K562 (cell line): ENCODE measurements around the gene SCARF1. TPM values are rescaled to one million over a fixed set of nuclear protein-coding genes. Genes with fewer than 3 reads are reported as not detected.

Source experiments
- ATAC-seq: fragments of 200-7000 bp; cut with Tn5 transposase; 3 replicates; pipeline ENCODE4 v1.9.1; 2020; ENCODE audit warnings: moderate library complexity
- BruUV-seq: library from RNA; stranded (reverse); fragments of 400-500 nt; replicated peaks from 2 replicates; lab custom pipeline; 2021; lab: Mats Ljungman, UMichigan
- CTCF ChIA-PET: fragments of 300-600 bp; formaldehyde crosslinking; extraction: SDS; loops from one replicate; lab custom pipeline; 2021; ENCODE audit warnings: low intra/inter-chr PET ratio; lab: Yijun Ruan, JAX
- POLR2A ChIA-PET: fragments of 300-600, 350-650 bp; sonication (Branson Sonifier 250); formaldehyde crosslinking; extraction: SDS; loops from one replicate; lab custom pipeline; 2021; ENCODE audit warnings: antibody characterized with exemption, inconsistent platforms; lab: Yijun Ruan, JAX
- DNase-seq, 4 experiments: peaks; one replicate each; pipeline versions ENCODE4 v3.0.0 to v3.0.0-alpha.2; 2011 to 2018; ENCODE audit warnings: low spot score in 3 of 4, mixed read lengths in 3 of 4; ENCODE audit errors: extremely low read depth in 1 of 4
- FAIRE-seq: peaks from 2 replicates; lab custom pipeline; 2011; peaks lifted over from hg19 to GRCh38; lab: Jason Lieb, UNC
- H2AFZ ChIP-seq: 2 replicates; pipeline ENCODE4 v1.6.0; 2011; ENCODE audit warnings: low read depth, low read length, control low read depth, inconsistent platforms
- H3K27ac ChIP-seq: fragments of 200-600 bp; 3 replicates; pipeline ENCODE4 v1.8.0; 2011; ENCODE audit warnings: low read depth, mild to moderate bottlenecking, control low read depth, inconsistent platforms, low read length, moderate library complexity, mixed read lengths; ENCODE audit errors: extremely low read depth
- H3K27me3 ChIP-seq, 2 experiments: fragments of 300-600 bp in 1 of 2; 2 replicates in 1 of 2; 3 replicates in 1 of 2; pipeline versions ENCODE4 v1.6.0 to v1.8.0; 2011; ENCODE audit warnings: inconsistent platforms in 2 of 2, low read length in 2 of 2, mild to moderate bottlenecking in 1 of 2, mixed read lengths in 1 of 2, moderate library complexity in 1 of 2; ENCODE audit not compliant: control insufficient read depth in 2 of 2, insufficient read depth in 2 of 2
- H3K36me3 ChIP-seq: fragments of 300-600 bp; 3 replicates; pipeline ENCODE4 v1.8.0; 2011; ENCODE audit warnings: mild to moderate bottlenecking, low read length, inconsistent platforms; ENCODE audit not compliant: control insufficient read depth, insufficient read depth
- H3K4me1 ChIP-seq, 2 experiments: fragments of 200-600 bp in 1 of 2; replicated peaks in 1 of 2; 2 replicates in 1 of 2; 3 replicates in 1 of 2; pipeline versions ENCODE4 v1.5.1 to v1.8.0; 2011; ENCODE audit warnings: inconsistent platforms in 2 of 2, low read length in 2 of 2, mild to moderate bottlenecking in 1 of 2, mixed read lengths in 1 of 2, moderate library complexity in 1 of 2; ENCODE audit not compliant: control insufficient read depth in 2 of 2, insufficient read depth in 2 of 2
- H3K4me2 ChIP-seq: 2 replicates; pipeline ENCODE4 v1.6.1; 2011; ENCODE audit warnings: low read length, control low read depth, inconsistent platforms, mixed read lengths; ENCODE audit not compliant: insufficient read depth
- H3K4me3 ChIP-seq: fragments of 200-600 bp; sonication (generic), shearing (Covaris generic); 2 replicates; pipeline ENCODE4 v1.5.1; 2016; ENCODE audit warnings: control low read depth, inconsistent platforms
- H3K79me2 ChIP-seq: fragments of 200-600 bp; 3 replicates; pipeline ENCODE4 v1.8.0; 2011; ENCODE audit warnings: low read length, inconsistent platforms; ENCODE audit not compliant: control insufficient read depth, insufficient read depth
- H3K9ac ChIP-seq, 2 experiments: 2 replicates each; pipeline versions ENCODE4 v1.6.0 to v1.6.1; 2011; ENCODE audit warnings: low read depth in 2 of 2, low read length in 2 of 2, control low read depth in 1 of 2, inconsistent platforms in 1 of 2, mild to moderate bottlenecking in 1 of 2, mixed read lengths in 1 of 2; ENCODE audit not compliant: insufficient read depth in 1 of 2
- H3K9me1 ChIP-seq: one replicate; pipeline ENCODE4 v1.6.0; 2011; ENCODE audit warnings: inconsistent platforms, mild to moderate bottlenecking, low read length, moderate library complexity; ENCODE audit not compliant: control insufficient read depth, insufficient read depth
- H3K9me3 ChIP-seq: replicated peaks from 2 replicates; pipeline ENCODE4 v1.5.1; 2011; ENCODE audit warnings: low read depth, low read length, inconsistent platforms; ENCODE audit not compliant: control insufficient read depth, insufficient read depth
- H4K20me1 ChIP-seq: replicated peaks from 2 replicates; pipeline ENCODE4 v1.6.1; 2011; ENCODE audit warnings: low read length, inconsistent platforms, mixed read lengths; ENCODE audit not compliant: control insufficient read depth, insufficient read depth
- BCOR ChIP-seq: fragments of 450-650 bp; IDR thresholded peaks from 2 replicates; pipeline ENCODE4 v1.6.1; 2016
- STAG1 ChIP-seq: sonication (generic); formaldehyde crosslinking; IDR thresholded peaks from 2 replicates; pipeline ENCODE4 v1.5.0; 2020; ENCODE audit warnings: missing genetic modification reagents, borderline replicate concordance
- ZMIZ1 ChIP-seq, 2 experiments: fragments of 150-350 bp in 1 of 2; IDR thresholded peaks; 2 replicates each; pipeline ENCODE4 v1.6.1; 2012 to 2016; ENCODE audit warnings: low read depth in 2 of 2, low read length in 2 of 2, mild to moderate bottlenecking in 1 of 2, moderate library complexity in 1 of 2
- ZNF121 ChIP-seq: sonication (generic); formaldehyde crosslinking; conservative IDR thresholded peaks from 2 replicates; pipeline ENCODE4 v1.8.0; 2022; ENCODE audit warnings: missing genetic modification reagents
- ZNF318 ChIP-seq, 2 experiments: fragments of 450-650 bp; IDR thresholded peaks; 2 replicates each; pipeline ENCODE4 v1.6.1; 2016; ENCODE audit warnings: mild to moderate bottlenecking in 2 of 2, borderline replicate concordance in 1 of 2, low read depth in 1 of 2, moderate library complexity in 1 of 2
- WGBS: fragments of 100-300 bp; shearing (Covaris generic); methylation state at CpG from one replicate; pipeline ENCODE4 v1.1.6; 2016; ENCODE audit warnings: low coverage, mixed read lengths; ENCODE audit not compliant: insufficient coverage; ENCODE audit errors: missing lambda C conversion rate; 5-methylcytosine and 5-hydroxymethylcytosine counted together
- in situ Hi-C: fragments of 300-500 bp; cut with MboI; formaldehyde crosslinking; loops from 4 replicates; pipeline ENCODE4 v1.15.0; 2018; ENCODE audit warnings: inconsistent platforms, mixed read lengths
- intact Hi-C: fragments of 100-400 bp; cut with micrococcal nuclease; formaldehyde crosslinking; loops from 2 replicates; pipeline ENCODE4 v1.14.2; 2022
- polyA plus RNA-seq, 8 experiments: library from polyadenylated mRNA; depleted of rRNA in 4 of 8; stranded (reverse) in 5 of 8; unstranded in 3 of 8; fragments of >200 nt; fragmentation: Nextera tagmentation in 2 of 8; fragmentation: Illumina TruSeq in 1 of 8; extraction: Ambion mirVana in 2 of 8; extraction: Trizol in 1 of 8; gene quantifications; 2 replicates each; pipeline versions ENCODE4 v1.2.1 to v1.2.3, GENCODE V29; 2011 to 2014; ENCODE audit warnings: inconsistent platforms in 1 of 8, missing spikeins in 1 of 8
- total RNA-seq, 7 experiments: library from RNA; depleted of rRNA in 6 of 7; stranded (reverse); fragments of >200 nt in 6 of 7; fragmentation: Illumina TruSeq in 2 of 7; extraction: Trizol in 2 of 7; gene quantifications; 2 replicates each; pipeline versions ENCODE4 v1.2.1 to v1.2.3, GENCODE V29; 2011 to 2021; ENCODE audit warnings: low replicate concordance in 1 of 7

The SCARF1 gene
- total and polyA plus RNA-seq, 9 of the 15 experiments (the other 6 are each of a cell fraction or from before 2014, with no cell fraction given): 0.04 to 2.1 (median 0.63) TPM

DNA sequence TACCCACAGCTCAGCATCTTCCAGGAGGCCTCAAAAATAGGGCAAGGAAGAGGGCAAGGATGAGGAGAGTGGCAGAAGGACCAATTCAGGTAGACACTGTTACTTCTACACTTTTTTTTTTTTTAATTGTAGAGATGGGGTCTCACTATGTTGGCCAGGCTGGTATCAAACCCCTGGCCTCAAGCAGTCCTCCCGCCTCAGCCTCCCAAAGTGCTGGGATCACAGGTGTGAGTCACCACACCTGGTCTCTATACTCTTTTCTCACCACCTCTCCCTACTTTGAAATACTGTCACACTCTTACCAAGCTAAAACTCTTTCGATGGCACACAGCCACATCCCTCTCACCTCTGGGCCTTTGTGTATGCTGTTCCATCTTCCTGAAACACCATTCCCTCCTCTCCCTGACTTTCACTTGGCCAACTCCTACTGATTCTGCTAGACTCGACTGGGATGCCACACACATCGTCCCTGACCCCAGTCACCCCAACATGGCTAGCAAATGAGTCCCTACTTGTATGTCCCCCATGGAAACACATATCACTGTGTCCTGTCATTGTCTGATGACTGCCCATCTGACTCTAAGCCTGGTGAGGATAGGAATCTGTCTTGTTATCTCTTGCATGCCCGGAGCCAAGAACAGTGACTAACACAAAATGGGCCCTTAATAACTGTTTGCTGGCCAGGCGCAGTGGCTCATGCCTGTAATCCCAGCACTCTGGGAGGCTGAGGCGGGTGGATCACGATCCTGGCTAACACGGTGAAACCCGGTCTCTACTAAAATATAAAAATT is 9.7 kb downstream of the SCARF1 start:
- H3K27ac ChIP-seq: no peak overlapping the region
- ATAC-seq (no peak), FAIRE-seq (no peak), DNase-seq (no peak)
- no peaks in the 10 kb centered on the region for H3K9me1 ChIP-seq
- ChIA-PET POLR2A (interaction anchor here (0.7 kb wide), 1 partner anchor 13 kb away, joined by 3 read pairs; no protein-coding TSS in a partner anchor), CTCF (interaction anchor here (0.6 kb wide), 1 partner anchor 130 kb away, joined by 3 read pairs; no protein-coding TSS in a partner anchor)
- H3K9ac ChIP-seq: no peak overlapping the region
- H3K79me2 ChIP-seq: no peaks in the 10 kb centered on the region
- no peak overlapping the region for H3K4me3 ChIP-seq
- in situ Hi-C loops: no loop called here
- peaks cover 0 to 29% of the 10 kb centered on the region in 2 experiments; a peak in 2 of 5 replicates for H3K4me1 ChIP-seq
- H3K9me3 ChIP-seq: no peaks in the 10 kb centered on the region
- intact Hi-C loops: no loop called here
- no peaks in the 10 kb centered on the region for H3K36me3 ChIP-seq
- no peak overlapping the region for H3K4me2 ChIP-seq
- no peaks in the 10 kb centered on the region for H4K20me1 ChIP-seq
- no TSS peak for BruUV-seq
- no peaks in the 10 kb centered on the region for H3K27me3 ChIP-seq
- 65% methylated on average over 8 of the region's 10 CpGs for WGBS
- no peak for TF ChIP-seq ZMIZ1 (IDR thresholded peaks at IDR 0.05; ENCODE audit: low read depth in 2 of 2, low read length in 2 of 2)
- no peak for TF ChIP-seq STAG1 (CRISPR knock-in tag)
- 0 out of 2 replicates have a peak, but pooled peaks have one; percentile 26 for TF ChIP-seq BCOR
- peak; percentile 69 for TF ChIP-seq ZNF121
- no peak for TF ChIP-seq ZNF318 (IDR thresholded peaks at IDR 0.05; ENCODE audit: borderline replicate concordance in 1 of 2, low read depth in 1 of 2)
- H2AFZ ChIP-seq: no peak overlapping the region
